ENCODE measurements around the gene ST6GALNAC4. TPM values are rescaled to one million over a fixed set of nuclear protein-coding genes. Genes with fewer than 3 reads are reported as not detected.

The ST6GALNAC4 gene
- total and polyA plus RNA-seq, 9 of the 15 experiments (the other 6 are each of a cell fraction or from before 2014, with no cell fraction given), result 2.6 to 43.1 (median 15.4) TPM

- TF ChIP-seq ZNF639 (CRISPR knock-in tag; conservative IDR thresholded peaks at IDR 0.05 in 1 of 2, IDR thresholded peaks at IDR 0.05 in 1 of 2) (no peak), ELF1 (tag; IDR thresholded peaks at IDR 0.05) (no peak), RCOR1 (IDR thresholded peaks at IDR 0.05; ENCODE audit: borderline replicate concordance in 1 of 2, low read depth in 2 of 2, low read length in 2 of 2) (0 out of 4 replicates have a peak, but pooled peaks of 1 of the 2 experiments have one; percentile 37), BDP1 (IDR thresholded peaks at IDR 0.05; ENCODE audit: insufficient read depth, insufficient read length) (no peak), ZNF212 (CRISPR knock-in tag; IDR thresholded peaks at IDR 0.05) (no peak), FOXO4 (CRISPR knock-in tag; IDR thresholded peaks at IDR 0.05) (no peak), CC2D1A (IDR thresholded peaks at IDR 0.05) (no peak), ETV1 (tag; conservative IDR thresholded peaks at IDR 0.05; ENCODE audit: low read depth) (0 out of 2 replicates have a peak, but pooled peaks have one; percentile 16), KLF10 (CRISPR knock-in tag; IDR thresholded peaks at IDR 0.05) (no peak), ZNF146 (CRISPR knock-in tag; IDR thresholded peaks at IDR 0.05; ENCODE audit: unreplicated experiment) (no peak), ZBTB1 (CRISPR knock-in tag; IDR thresholded peaks at IDR 0.05; ENCODE audit: borderline replicate concordance, low read depth) (no peak), ZNF408 (CRISPR knock-in tag; IDR thresholded peaks at IDR 0.05; ENCODE audit: low read depth) (no peak), MEF2D (tag; conservative IDR thresholded peaks at IDR 0.05; ENCODE audit: low read depth) (0 out of 2 replicates have a peak, but pooled peaks have one; percentile 9), E2F1 (CRISPR knock-in tag; IDR thresholded peaks at IDR 0.05) (no peak), ATF3 (IDR thresholded peaks at IDR 0.05) (peak; percentile 97), ATF3 (CRISPR knock-in tag; conservative IDR thresholded peaks at IDR 0.05) (peak; percentile 85)
- TF ChIP-seq, protein P1, sequence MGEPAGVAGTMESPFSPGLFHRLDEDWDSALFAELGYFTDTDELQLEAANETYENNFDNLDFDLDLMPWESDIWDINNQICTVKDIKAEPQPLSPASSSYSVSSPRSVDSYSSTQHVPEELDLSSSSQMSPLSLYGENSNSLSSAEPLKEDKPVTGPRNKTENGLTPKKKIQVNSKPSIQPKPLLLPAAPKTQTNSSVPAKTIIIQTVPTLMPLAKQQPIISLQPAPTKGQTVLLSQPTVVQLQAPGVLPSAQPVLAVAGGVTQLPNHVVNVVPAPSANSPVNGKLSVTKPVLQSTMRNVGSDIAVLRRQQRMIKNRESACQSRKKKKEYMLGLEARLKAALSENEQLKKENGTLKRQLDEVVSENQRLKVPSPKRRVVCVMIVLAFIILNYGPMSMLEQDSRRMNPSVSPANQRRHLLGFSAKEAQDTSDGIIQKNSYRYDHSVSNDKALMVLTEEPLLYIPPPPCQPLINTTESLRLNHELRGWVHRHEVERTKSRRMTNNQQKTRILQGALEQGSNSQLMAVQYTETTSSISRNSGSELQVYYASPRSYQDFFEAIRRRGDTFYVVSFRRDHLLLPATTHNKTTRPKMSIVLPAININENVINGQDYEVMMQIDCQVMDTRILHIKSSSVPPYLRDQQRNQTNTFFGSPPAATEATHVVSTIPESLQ (CRISPR knock-in tag; IDR thresholded peaks at IDR 0.05), result no peak
- TF ChIP-seq, protein P2, sequence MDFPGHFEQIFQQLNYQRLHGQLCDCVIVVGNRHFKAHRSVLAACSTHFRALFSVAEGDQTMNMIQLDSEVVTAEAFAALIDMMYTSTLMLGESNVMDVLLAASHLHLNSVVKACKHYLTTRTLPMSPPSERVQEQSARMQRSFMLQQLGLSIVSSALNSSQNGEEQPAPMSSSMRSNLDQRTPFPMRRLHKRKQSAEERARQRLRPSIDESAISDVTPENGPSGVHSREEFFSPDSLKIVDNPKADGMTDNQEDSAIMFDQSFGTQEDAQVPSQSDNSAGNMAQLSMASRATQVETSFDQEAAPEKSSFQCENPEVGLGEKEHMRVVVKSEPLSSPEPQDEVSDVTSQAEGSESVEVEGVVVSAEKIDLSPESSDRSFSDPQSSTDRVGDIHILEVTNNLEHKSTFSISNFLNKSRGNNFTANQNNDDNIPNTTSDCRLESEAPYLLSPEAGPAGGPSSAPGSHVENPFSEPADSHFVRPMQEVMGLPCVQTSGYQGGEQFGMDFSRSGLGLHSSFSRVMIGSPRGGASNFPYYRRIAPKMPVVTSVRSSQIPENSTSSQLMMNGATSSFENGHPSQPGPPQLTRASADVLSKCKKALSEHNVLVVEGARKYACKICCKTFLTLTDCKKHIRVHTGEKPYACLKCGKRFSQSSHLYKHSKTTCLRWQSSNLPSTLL (IDR thresholded peaks at IDR 0.05), result no peak
Measured at GRCh38 chr9:127919253-127919815, 2.5 kb upstream of the ST6GALNAC4 start (continued).
